Stimulated activated CD4-positive, alpha-beta T cell treated with anti-CD3 and anti-CD28 coated beads, Interleukin-15, amount 100 ng/mL, for 48 hours (primary cell): ENCODE results near the gene REPS2.
"Not testable (repeated sequence)": the region's sequence is repeated elsewhere in the genome, so short reads cannot be mapped to it uniquely, and the experiment has no call there.

Source experiments
- DNase-seq, 2 donors: peaks; one replicate each; pipeline ENCODE4 v3.0.0-alpha.2; 2020; ENCODE audit warnings: low read depth in 2 of 2

The REPS2 gene

DNA sequence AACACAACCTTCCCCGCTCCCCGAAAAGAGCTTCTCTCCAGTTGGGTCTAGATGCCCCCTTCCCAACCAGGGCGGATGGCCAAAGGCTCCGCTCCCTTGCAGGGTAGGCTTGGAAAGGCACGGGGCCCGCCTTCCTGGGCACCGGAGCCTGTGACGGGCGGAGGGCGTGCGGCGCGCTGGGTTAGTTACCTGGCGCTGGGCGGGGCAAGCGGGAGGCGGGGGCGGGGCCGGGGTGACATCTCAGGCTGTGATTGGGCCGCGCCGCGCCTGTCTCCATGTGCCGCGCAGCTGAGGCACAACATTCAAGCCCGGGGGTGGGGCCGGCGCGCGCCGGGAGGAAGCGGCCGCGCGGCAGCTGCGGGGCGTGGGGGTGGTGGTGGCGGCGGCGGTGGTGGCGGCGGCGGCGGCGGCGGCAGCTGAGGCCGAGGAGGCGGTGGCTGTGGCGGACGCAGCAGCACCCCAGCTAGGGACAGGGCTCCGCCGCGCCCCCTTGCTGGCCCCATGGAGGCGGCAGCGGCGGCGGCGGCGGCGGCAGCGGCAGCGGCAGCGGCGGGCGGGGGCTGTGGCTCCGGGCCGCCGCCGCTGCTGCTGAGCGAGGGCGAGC lies at the start of gene REPS2:
Gene REPS2, plus strand, starts transcription at position 298 of the 604 bp plus-strand sequence. Its CDS starts 204 bp downstream, at position 502.
- peak; percentile 59 to 65 for DNase-seq

DNA sequence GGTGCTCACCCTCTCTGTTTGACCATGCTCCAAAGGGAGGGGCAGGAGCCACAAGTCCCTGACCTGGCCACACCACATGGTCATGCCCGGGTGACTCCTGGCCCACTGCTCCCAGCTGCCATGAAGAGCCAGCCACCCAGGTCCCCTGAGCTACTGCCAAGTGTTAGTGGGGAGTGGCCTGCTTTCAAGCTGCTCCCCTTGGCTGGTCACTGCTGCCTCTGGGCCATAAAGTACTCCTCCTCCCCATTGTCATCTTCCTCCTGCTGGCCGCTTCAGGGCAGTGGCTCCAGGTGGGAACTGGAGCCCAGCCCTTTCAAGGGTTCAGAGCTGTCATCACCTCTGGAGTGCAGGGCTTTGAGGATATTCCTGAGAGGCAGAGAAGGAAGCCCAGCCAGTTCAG lies 49.0 kb upstream of the REPS2 start:
- no peak for DNase-seq

DNA sequence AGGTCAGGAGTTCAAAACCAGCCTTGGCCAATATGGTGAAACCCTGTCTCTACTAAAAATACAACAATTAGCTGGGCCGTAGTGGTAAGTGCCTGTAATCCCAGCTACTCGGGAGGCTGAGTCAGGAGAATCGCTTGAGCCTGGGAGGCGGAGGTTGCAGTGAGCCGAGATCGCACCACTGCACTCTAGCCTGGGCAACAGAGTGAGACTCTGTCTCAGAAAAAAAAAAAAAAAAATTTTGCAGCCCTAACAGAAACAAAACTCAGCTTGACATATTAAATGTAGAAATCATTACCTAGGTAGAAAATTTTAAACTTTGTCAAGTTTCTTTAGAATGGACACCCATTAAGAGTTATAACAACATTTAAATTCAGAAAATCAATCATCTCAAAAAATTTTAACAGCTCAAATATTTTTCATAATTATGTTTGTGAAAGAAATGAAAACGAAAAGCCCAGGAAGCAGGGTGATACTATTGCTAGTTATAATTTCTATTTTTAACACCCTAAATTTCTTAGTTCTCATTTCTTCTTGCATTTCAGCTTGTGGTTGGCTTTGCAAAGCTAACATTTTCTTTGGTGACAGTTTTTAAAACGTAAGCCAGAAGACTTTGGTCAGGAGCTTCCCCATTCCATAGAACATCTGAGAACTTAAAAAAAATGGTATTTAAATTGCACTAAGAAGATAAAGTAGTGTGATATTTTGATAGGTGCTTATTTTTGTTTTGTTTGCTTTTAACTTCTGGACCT lies 43.0 kb upstream of the REPS2 start:
- no peak for DNase-seq

DNA sequence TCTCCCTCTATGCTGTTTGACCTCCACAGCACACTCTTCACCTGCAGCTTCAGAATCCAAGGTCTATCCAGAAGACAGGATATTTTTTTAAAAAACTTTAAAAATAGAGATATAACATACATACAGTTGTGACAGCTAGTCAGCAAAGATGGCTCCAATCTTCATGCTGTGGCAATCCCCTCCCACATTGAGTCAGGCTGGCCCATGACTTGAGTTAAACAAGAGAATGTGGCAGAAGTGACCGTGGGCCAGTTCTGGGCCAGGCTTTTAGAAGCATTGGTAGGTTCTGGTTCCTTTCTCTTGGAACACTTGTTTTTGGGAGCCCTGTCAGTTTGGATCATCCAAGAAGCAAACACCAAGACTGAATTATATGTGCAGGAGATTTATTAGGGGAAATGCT lies 36.1 kb upstream of the REPS2 start:
- no peak for DNase-seq

DNA sequence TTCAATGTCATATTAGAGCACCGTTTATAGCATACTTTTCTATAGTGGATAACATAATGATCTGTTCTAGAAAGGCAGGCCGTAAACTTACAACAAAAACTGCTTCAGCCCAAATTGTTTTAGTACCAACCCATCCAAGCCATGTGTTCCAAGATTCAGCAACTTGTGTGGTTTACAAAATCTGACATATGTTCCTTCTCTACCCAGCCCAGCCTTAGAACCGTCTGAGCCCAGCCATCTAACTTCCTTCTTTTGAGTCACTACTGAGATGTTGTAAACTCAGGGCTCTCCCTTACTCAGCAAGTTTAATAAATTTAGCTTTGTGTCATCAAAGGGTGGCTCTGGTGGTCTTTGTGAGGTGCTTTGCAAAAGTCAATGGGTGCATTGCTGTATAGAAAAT lies 32.4 kb upstream of the REPS2 start:
- no peak for DNase-seq

DNA sequence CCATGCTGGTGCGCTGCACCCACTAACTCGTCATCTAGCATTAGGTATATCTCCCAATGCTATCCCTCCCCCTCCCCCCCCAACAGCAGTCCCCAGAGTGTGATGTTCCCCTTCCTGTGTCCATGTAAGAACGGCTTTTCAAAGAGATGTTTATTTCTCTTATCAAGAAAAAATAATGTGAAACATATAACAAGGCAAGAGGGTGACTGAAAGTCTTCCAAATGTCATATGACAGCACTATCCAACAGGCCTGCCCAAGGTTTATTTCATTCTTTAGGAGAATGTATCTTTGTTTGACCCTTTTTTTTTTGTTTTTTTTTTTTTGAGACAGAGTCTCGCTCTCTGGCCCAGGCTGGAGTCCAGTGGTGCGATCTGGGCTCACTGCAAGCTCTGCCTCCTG lies 29.9 kb upstream of the REPS2 start:
- DNase-seq = no peak

DNA sequence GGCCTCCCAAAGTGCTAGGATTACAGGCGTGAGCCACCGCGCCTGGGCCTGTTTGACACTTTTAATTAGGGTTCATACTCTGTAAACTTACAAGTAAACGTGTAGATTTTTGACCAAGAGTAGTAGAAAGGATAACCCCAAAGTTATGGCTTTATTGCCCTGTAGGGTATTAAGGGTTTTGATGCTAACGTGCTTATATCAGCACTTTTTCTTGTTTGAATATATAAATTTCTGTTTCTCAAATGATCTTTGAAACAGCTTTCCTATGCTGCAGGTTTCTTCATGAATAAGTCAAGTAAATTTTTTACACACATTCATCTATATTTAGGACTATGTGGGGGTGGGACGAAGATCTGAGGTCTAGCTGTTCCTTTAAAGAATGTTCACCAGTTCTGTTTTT lies 29.3 kb upstream of the REPS2 start:
- DNase-seq = no peak

DNA sequence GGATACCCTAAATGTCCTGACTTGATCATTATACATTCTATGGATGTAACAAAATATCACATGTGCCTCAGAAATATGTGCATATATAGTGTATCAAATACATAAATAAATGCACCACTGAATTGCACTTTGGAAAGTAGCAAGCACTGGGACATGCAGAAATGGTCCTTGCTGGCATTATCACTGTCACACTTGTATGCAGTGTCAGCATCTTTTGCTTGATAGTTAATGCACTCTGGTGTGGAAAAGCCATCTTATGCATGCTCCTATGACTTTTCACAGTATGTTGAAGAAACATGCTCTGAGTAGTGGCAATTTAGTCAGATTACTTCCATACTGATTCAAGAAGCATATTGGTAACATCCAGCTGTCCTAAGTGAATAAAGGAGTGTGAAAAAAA lies 27.5 kb upstream of the REPS2 start:
- no peak for DNase-seq

DNA sequence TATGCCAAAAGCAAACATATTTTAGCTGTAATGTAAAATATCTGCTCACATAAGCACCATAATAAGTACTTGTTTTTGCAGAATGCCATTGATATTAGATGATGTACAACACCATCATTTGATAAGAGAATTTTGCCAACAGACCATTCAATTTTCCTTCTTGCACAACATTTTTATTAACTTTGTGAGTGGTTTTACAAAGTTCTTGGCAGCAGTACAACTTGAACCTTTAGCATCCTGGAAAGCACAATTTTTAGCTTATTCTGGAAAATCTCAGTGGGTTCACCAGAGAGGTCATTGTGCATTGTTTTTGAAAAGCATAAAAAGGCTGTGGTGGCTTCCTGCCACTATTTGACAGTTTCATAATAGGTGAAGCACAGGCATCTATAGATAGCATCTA lies 26.4 kb upstream of the REPS2 start:
- no peak for DNase-seq

DNA sequence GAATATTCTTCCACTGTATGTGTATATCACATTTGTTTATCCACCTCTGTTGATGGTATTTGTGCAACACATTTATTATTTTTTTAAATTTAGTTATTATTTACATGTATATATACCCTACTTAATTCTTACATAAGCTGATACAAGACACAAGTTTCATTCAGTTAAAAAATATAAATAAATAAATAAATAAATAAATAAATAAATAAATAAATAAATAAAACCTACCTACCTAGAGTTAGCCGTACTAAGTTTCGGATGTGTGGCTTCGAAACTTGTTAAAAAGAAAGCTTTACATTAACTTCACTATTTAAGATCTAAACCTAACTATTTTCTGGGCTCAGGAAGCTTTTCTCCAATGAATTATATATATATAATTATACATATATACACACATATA lies 23.3 kb upstream of the REPS2 start:
- no peak for DNase-seq

DNA sequence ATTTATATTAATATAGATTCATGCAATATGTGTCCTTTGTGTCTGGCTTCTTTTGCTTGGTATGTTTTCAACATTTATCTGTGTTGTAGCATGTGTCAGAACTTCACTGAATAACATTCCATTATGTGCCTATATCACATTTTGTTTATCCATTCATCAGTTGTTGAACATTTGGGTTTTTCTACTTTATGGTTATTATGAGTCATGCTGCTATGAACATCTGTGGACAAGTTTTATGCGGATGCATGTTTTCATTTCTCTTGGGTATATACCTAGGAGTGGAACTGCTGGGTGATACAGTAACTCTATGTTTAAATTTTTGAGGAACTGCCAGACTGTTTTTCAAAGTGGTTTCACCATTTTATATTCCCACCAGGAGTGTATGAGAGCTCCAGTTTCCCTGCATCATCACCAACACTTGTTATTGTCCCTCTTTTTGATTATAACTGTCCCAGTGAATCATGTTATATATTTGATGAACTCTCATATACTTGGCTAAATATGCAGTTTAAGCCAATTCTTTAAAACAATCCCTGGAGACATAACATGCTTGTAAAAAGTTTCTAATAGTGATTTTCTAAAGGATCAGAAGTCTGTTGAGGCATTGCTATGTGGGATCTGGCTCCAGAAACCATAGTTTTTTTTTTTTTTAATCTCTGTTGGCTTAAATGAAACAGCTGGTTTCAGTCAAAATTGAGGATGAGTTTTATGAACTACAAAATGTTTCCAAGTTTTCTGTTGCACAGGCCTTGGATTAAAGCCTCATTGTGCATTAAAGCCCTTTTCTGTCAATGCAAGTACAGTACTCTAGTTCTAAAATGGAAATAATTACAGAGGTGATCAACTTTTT lies 21.6 kb upstream of the REPS2 start:
- no peak for DNase-seq

DNA sequence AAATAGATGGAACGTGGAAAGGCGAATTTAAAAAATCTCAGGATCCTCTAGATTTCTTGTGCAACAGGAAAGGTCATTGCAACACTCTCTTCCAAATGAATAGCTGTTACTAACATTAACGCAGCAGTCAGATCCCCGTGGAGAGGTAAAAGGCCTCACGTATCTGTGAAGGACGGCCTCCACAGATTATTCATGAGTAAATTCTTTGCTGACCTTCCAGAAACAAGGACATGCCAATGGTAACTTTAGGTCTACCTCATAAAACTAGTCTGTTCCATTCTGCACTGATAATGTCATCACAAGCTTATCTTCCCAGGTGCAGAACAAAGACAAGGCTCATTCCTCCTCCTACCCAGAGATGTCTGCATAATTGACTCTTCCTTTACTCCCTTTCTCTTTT lies 16.1 kb upstream of the REPS2 start:
- no peak for DNase-seq

DNA sequence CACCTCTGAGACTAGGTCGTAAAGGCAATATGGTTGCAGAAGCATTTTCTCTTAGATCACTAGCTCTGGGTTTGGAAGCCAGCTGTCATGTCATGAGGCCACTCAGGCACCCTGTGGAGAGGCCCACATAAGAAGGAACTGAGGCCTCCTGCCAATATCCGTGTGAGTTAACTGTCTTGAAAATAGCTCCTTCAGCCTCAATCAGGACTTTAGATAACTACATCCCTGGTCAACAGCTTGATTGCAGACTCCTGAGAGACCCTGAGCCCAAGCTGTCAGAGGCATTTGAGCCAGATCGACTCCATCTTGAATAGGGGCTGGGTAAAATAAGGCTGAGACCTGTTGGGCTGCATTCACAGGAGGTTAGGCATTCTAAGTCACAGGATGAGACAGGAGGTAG lies 15.1 kb upstream of the REPS2 start:
- DNase-seq = no peak

DNA sequence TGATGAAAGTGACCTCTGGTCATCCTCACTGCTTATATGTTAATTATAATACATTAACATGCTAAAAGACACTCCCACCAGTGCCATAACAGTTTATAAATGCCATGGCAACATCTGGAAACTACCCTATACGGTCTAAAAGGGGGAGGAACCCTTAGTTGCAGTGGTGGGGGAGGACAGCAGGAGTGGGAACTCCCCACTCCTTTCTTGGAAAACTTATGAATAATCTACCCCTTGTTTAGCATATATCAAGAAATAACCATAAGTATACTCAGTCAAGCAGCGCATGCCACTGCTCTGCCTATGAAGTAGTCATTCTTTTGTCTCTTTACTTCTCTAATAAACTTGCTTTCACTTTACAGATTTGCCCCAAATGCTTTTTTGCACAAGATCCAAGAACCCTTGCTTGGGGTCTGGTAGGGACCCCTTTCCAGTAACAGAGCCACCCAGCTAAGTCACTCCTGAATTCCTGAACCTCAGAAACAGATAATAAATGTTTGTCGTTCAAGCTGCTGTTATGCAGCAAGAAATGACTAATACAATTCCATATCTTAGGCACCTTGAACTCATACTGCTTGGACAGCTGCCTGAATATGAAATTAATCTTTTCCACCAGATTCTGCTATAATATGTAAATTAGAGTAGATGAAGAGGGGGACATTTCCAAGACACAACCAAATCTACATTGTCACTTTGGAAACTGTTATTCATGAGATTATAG lies 14.4 kb upstream of the REPS2 start:
- DNase-seq = no peak

DNA sequence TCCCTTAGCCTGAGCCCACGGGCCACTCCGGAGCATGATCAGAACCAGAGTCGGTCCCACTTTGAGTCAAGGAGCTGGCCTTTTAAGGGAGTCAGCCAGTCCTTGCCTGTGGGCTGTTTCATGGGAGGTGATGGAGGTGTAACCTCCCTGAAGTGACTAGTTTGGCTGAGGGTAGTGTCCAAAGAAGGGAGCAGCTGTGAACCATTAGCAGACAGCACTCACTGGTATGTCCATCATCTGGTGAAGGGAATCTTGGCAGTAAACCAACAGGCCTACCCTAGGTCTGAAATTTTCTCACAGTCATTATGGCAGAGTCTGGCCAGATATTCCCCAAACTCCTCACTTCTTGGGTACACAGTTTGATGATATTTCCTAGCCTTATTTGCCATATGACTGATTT lies 12.3 kb upstream of the REPS2 start:
- no peak for DNase-seq

DNA sequence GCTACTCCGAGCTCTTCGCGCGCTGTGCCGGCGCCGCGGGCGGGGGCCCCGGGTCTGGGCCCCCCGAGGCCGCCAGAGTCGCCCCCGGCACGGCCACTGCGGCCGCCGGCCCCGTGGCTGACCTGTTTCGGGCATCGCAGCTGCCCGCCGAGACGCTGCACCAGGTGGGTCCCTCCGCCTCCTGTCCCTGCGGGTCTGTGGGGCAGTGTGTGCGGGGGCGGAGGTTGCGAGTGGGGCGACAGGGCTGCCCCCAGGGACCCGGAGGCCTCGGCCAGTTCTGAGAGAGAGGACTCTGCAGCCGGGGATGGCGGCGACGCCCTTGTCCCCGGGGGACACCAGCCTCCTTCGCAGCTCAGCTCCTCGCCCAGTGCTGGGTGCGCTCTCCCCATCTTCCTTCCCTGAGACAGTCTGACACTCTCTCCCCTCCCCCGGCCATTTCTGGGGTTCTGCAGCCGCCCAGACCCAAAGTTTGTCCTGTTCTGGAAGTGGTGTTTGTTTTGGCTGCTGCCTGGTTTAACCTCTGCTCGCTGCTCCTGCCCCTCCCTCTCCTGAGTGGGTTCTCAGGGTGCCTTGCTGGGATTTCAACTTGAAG lies 609 bp downstream of the REPS2 start:
- DNase-seq = no peak

DNA sequence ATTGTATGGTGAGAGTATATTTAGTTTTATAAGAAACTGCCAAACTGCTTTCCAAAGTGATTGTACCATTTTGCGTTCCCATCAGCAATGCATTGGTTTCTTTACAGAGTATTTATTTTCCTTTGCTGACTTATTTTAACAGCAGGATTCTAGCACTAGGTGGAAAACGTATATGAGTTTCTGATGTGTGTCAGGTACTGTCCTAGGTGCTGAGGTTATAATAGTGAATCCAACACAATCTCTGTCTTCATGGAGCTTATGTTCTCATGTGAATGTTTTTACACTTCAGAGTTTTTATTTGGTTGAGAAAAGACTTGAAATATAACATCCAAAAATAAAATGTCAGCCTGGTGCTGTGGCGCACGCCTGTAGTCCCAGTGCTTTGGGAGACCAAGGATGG lies 4.0 kb downstream of the REPS2 start:
- DNase-seq = no peak

DNA sequence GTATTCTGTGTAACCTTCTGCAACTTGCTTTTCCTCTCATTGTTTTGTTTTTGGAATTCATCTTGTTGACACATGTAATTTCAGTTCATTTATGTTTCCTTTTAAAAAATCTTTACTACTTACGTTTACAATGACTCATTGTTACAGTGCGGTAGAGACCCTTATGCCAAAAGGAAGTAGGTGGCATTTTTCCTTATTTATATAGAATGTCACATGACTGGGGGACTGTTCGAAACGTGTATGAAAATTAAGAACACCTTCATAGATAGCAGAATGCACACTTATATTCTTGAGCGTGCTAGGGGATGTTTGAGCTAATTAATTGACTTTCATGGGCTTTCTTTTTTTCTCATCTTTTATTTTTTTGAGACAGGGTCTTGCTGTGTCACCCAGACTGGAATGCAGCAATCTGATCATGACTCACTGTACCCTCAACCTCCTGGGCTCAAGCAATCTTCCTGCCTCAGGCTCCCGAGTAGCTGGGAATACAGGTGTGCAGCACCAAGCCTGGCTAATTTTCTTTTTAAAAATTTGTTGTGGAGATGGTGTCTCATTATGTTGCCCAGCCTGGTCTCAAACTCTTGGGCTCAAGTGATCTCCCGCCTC lies 7.3 kb downstream of the REPS2 start:
- DNase-seq = no peak

DNA sequence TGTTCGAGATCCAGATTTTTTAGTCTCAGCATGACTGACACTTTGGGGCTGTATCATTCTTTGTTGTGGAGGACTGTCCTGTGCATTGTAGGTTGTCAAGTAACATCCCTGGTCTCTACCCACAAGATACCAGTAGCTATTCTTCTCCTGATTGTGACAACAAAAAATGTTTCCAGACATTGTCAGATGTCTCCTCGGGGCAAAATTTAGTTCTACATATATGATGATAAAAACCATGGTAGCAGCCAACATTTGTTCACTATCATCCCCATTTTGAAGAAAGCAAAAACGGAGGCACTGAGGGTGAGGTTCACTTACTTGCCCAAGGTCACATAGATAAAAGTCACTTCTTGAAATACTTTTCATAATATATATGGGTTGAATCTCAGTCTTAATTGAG lies 11.3 kb downstream of the REPS2 start:
- DNase-seq = no peak

DNA sequence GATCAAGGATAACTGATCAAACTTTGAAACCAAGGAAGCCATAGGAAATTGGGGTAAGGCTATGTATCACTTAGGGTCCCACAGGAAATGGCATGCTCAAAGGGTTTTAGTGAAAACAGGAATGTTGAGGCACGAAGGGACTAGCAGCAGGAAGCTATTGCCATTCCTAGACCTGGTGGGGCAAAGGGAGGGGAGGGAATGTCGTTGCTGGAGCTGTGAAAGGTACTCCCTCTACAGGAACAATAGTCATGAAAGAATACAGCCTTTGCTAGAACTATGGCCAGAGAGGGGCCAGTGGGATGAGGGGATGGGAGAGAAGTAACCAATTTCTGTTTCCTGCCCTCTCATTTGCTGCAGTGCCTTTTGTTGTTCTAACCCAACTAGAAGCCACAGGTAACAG lies 11.9 kb downstream of the REPS2 start:
- DNase-seq = no peak

DNA sequence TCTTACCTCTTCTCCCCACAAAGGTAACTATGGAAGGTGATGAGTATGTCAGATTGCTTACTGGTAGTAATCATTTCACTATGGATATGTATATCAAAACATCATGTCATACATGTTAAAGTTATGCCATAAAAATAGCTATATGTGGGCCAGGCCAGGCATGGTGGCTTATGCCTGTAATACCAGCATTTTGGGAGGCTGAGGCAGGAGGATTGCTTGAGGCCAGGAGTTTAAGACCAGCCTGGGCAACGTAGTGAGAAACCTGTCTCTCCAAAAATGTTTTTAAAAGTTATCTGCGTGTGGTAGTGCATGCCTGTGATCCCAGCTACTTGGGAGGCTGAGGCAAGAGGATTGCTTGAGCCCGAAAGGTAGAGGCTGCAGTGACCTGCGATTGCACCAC lies 16.2 kb downstream of the REPS2 start:
- not testable (repeated sequence) for DNase-seq
